GM21381 (cell line): ENCODE results near the gene TGFB1I1.
A peak's percentile ranks its signal among the peaks of the same experiment; 100 is the strongest.

Experiments used
- ATAC-seq: cut with Tn5 transposase; IDR thresholded peaks from one replicate; pipeline ENCODE4 v1.9.1; 2021; ENCODE audit warnings: mild to moderate bottlenecking, moderate library complexity; ENCODE audit not compliant: unreplicated experiment

TGFB1I1 gene

GRCh38 chr16:31451681-31452351 lies 20.1 kb upstream of the TGFB1I1 start:
- ATAC-seq = no peak

- no peak for ATAC-seq
These were observed 19.3 kb upstream of the TGFB1I1 start for GRCh38 chr16:31452631-31453106.

- ATAC-seq = no peak
These were observed 18.4 kb upstream of the TGFB1I1 start for GRCh38 chr16:31453255-31454204.

GRCh38 chr16:31455601-31456314 lies 16.2 kb upstream of the TGFB1I1 start:
- ATAC-seq = no peak

GRCh38 chr16:31456988-31457360 lies 15.0 kb upstream of the TGFB1I1 start:
- no peak for ATAC-seq

GRCh38 chr16:31458073-31458843 lies 13.7 kb upstream of the TGFB1I1 start:
- ATAC-seq = no peak

- ATAC-seq = peak; percentile 69
These were observed 12.9 kb upstream of the TGFB1I1 start, which contains the start of gene ARMC5 for GRCh38 chr16:31458844-31459686. TSS of gene ARMC5 (plus strand) at chr16:31459501. CDS start at chr16:31459525, 24 bp downstream.

GRCh38 chr16:31459687-31460581 lies 12.0 kb upstream of the TGFB1I1 start:
- ATAC-seq = peak; percentile 73

- no peak for ATAC-seq
These were observed 11.4 kb upstream of the TGFB1I1 start for GRCh38 chr16:31460582-31461002.

GRCh38 chr16:31461201-31461920 lies 10.6 kb upstream of the TGFB1I1 start:
- ATAC-seq = no peak

- no peak for ATAC-seq
These were observed 9.8 kb upstream of the TGFB1I1 start for GRCh38 chr16:31461921-31462804.

- no peak for ATAC-seq
These were observed 7.6 kb upstream of the TGFB1I1 start for GRCh38 chr16:31464348-31464769.

GRCh38 chr16:31464781-31465260 lies 7.1 kb upstream of the TGFB1I1 start:
- ATAC-seq = no peak

GRCh38 chr16:31465788-31466370 lies 6.1 kb upstream of the TGFB1I1 start:
- ATAC-seq = no peak

- no peak for ATAC-seq
These were observed 5.5 kb upstream of the TGFB1I1 start for GRCh38 chr16:31466381-31466841.

- no peak for ATAC-seq
These were observed 4.7 kb upstream of the TGFB1I1 start for GRCh38 chr16:31467151-31467773.
